ENCODE data around the gene RASAL1.

DNA sequence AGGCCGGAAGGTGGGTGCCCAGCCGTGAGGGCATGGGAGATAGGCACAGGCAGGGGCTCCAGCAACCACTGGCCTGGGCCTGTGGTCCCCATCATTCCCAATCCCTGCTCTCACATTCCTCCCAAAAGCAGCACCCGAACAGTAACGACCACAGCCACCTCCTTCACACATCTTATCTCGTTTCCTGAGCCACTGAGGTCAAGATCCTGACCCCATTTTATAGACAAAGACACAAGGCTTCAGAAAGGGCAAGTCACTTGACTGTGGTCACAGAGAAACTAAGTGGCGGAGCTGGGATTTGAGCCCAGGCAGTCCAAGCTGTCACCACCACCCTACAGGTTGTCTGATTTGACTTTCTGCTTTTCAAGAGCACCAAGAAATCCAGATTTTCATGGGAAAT is 40.2 kb downstream of the RASAL1 start:
- TF ChIP-seq NFRKB (IDR thresholded peaks at IDR 0.05): no peak
- TF ChIP-seq L3MBTL2 (conservative IDR thresholded peaks at IDR 0.05): no peak
- no peak for TF ChIP-seq SUZ12 (IDR thresholded peaks at IDR 0.05)
- no peak for TF ChIP-seq FOXA1 (IDR thresholded peaks at IDR 0.05)
- TF ChIP-seq BHLHE40 (IDR thresholded peaks at IDR 0.05; ENCODE audit: borderline replicate concordance): no peak
- no peak for TF ChIP-seq SP1 (IDR thresholded peaks at IDR 0.05)
- TF ChIP-seq, protein P1, sequence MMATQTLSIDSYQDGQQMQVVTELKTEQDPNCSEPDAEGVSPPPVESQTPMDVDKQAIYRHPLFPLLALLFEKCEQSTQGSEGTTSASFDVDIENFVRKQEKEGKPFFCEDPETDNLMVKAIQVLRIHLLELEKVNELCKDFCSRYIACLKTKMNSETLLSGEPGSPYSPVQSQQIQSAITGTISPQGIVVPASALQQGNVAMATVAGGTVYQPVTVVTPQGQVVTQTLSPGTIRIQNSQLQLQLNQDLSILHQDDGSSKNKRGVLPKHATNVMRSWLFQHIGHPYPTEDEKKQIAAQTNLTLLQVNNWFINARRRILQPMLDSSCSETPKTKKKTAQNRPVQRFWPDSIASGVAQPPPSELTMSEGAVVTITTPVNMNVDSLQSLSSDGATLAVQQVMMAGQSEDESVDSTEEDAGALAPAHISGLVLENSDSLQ (IDR thresholded peaks at IDR 0.05): no peak
- TF ChIP-seq ELF4 (IDR thresholded peaks at IDR 0.05): no peak
- TF ChIP-seq FOXM1 (IDR thresholded peaks at IDR 0.05; ENCODE audit: borderline replicate concordance): no peak
- TF ChIP-seq FOXK2 (IDR thresholded peaks at IDR 0.05): no peak

Data from HEK293T (cell line).